ENCODE measurements around the gene MTMR4.
"Not testable (repeated sequence)": the region's sequence is repeated elsewhere in the genome, so short reads cannot be mapped to it uniquely, and the experiment has no call there.

MTMR4 gene

DNA sequence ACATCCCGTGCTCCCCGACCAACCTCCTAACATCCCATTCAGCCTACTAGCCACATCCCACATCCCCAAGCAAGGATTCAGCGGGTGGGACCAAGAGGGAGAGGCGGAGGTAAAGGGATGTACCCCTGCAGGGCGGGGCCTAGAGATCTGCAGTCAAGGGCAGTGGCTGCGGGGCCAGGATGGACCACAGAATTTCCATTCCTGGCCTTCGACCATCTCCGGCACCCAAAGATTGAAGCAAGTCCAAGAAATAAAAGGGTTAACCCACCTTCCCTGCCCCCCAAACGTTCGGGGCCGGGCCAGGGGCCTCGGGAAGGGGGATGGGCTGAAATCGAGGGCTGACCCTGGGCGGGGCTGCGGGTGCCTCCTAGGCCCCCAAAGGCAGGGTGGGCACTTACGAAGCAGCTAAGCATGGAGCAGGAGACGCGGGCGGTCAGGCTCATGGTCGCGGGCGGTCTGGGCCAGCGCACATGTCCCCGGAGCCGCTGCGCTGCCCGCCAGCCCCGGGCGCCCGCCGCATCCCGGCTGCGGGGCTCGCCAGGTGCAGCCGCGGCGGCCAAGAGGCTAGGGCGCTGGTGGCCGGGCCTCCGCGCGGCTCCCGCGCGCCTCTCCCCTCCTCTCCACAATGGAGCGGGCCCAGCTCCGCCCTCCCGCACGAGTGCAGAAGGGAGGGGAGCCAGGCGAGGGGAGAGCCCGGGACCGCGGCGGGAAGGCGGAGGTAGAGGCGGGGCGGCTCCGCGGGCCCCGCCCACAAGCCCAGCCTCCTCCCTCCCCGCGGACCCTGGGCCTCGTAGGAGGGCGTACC lies at the start of gene MTMR4:
Gene MTMR4 (minus strand): TSS at position 674 of the 805 bp plus-strand sequence. CDS start 231 bp downstream, at position 443.
- DNase-seq, result peak; percentile 79

DNA sequence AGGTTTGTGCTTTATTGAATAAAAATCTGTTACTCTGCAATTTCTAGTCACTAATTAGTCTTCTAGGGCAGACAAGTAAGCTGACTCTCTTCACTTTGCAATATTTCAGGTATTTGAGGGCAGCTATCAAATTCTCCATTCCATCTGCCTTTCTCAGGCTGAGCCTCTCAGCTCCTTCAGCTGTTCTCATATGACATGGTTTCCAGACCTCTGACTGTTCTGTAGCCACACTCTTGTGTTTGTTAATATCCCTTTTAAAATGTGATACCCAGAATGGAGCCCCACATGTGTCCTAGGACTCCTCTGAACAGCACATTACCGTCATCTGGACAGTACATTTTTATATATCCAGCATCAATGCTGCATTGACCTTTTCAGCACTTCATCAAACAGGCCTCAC lies 46.1 kb upstream of the MTMR4 start:
- DNase-seq, result no peak

DNA sequence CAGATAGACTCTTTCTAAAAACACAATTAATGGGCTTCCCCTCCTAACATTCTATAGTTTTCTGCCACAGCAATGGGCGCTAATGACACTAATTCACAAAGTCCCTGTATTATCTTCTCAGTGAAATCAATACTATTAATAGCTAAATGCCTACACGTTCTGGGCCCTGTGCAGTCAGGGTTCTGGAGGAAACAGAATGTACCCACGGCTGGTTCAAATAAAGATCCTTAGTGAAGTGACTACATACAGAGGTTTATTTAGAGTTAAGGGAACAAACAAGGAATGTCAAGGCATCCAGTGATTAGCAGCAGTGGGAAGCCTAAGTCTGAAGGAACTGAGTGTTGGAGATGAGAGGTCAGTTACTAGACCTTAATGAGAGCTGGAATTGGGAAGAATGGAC lies 43.5 kb upstream of the MTMR4 start:
- no peak for DNase-seq

DNA sequence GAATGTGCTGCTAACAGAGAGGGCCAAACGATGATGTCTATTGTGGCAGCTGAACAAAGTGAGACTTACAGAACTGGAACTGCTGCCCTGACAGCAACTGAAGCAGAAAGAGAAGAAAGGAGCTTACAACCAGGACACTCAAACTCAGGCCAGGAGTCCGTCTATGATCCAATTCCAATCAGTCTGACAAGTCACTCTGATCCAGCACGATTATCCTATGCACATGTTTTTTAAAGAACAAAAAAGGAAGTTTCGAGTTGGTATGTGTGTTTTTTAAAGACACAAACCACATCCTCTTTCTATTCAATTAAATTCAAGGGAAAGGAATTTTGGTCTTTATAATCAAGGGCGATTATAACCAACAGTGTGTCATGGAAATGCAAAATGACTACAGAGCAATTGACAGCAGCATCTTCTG lies 42.4 kb upstream of the MTMR4 start:
- no peak for DNase-seq

DNA sequence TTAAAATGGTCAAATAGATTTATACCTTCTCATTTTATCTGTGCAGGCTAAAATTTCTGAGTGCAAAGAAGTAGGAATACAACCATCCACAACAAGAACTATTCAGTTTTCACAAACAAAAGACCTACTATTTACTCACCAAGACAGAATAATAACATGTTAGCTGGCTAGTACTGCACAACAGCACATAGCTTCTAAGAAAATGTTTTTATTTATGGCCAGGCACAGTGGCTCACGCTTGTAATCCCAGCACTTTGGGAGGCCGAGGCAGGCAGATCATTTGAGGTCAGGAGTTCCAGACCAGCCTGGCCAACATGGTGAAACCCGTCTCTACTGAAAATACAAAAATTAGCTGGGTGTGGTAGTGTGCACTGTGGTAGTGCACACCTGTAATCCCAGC lies 40.7 kb upstream of the MTMR4 start:
- DNase-seq, result not testable (repeated sequence)

DNA sequence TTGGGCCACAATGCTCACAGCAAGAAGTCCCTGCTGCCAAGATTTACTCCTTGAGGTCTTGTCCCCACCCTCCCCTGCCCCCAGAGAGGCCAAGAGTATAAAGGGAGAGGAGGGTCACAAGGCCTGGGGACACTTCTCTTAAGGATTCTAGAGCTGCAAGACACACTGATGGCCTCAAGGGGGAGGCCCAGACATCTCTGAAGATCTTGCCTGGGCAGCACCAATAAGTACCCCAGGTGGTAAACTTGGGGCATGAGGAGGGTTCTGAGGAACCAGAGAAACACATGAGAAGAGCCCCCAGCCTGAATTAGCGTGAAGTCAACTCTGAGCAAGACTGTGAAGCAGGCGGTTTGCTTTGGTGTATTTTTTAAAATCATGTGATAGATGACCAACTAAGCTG lies 26.8 kb upstream of the MTMR4 start:
- DNase-seq, result no peak

DNA sequence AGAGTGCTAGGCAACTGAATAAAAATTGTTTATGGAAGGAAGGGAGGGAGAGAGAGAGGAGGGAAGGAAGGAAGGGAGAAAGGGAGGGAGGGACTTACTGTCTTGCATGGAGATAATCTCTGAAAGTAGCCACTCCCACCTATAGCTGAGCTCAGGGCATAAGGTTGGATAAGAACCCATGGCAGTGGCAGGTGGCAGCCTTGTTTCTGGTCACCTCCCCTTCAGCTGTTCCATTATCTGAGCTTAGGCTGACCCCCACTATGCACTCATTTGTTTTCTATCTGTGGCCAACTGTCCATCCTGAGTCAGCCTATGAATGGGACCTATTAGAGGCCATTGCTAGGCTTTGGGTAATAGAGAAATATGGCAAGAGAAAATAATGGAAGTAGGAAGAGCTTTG lies 25.3 kb upstream of the MTMR4 start:
- no peak for DNase-seq

DNA sequence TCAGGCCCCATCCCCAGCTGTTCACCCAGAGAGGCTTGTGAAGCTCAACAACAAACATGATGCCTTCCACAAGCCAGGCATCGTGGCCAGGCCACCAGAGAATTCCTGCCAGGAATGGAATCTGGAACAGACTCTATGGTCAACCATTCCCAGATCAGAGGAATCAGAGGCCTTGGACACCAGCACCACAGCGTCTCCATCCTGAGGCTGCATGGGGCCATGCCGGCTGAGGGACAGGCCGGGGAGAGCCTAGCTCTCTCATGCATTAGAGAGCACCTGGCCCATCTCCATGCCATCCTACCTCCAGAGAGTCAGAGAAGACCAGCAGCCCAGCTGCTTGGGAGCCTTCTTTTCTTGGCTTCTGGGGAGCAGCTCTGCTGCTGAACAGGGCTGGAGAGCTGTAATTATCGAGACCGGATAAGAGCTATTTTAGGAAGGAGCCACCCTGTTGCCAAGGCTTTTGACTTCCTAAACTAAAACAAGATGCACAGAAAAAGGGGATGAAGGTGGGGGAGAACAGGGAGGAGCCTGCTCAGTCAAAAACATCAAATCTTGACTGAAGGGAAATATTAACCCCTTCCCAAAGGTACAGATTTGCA lies 24.5 kb upstream of the MTMR4 start:
- DNase-seq, result no peak

DNA sequence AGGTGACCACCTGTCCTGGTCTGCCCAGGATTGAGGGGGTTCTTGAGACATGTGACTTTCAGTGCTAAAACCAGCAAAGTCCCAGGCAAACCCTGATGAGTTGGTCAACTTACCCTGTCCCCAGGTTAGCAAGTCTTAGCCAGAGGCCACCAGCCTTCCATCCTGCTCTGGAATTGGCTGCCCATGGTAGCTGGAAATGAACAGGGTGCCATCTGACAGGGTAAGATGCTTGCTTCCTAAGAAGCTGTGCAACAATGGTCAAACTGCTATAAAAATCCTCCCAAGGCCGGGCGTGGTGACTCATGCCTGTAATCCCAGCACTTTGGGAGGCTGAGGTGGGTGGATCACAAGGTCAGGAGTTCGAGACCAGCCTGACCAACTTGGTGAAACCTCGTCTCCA lies 22.8 kb upstream of the MTMR4 start:
- no peak for DNase-seq

DNA sequence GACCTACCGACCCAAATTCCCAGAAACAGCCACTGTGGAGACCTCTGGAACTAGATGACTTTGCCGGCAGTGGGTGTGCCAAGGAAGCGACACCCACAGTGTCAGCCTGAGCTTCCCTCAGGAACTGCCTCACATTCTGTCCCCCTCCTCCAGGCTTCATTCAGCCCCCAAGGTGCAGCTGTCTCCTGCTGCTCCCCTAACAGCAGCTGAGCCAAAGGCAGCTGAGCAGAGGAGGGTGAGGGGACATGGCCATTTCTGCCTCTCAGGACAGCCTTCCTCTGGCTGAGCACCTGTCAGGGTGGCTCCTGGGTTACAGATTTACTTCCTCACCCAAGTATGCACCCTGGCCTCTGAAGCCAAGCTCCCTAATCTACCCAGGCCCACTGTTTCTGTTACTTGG lies 22.1 kb upstream of the MTMR4 start:
- no peak for DNase-seq

DNA sequence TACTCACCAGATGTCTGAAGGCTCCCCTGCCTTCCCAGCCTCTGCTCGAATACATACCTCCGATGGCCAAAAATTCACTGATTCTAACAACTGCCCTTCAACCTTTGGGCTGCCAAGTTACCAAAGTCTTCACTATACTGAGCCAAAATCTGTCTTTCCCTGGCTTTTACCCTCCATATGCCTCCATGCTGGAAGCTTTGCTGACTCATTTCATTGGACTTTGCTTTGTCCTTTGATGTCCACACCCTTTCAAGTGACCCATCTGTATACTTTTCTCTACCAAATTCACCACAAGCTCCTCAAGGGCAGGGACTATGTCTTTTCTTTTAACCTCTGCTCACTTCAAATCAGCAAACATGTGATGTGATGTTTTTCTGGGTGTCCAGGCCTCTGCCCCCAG lies 21.0 kb upstream of the MTMR4 start:
- DNase-seq, result no peak

DNA sequence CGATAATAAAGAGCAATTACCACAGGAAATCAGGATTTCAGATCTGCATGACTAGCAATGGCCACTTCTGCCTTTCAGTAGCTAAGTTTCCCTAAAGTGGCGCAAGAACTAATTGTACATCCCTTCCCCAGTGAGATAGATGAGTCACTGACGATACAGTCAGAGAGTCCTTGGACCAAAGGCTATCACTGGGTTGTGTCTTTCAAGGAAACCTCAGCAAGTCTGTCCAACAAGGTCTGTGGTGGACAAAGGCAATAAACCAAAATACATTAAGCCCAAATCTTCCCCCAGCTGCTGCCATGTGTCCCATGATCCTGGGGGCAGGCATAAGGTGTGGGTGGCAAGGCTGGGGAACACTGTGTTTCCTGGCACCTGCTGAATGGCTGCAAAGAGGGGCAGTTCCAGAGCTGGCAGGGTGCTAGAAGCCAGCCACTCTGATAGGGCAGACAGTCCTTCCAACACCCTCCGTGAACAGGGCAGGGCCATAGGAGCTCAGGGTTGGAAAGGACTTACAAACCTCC lies 20.5 kb upstream of the MTMR4 start:
- DNase-seq, result no peak

DNA sequence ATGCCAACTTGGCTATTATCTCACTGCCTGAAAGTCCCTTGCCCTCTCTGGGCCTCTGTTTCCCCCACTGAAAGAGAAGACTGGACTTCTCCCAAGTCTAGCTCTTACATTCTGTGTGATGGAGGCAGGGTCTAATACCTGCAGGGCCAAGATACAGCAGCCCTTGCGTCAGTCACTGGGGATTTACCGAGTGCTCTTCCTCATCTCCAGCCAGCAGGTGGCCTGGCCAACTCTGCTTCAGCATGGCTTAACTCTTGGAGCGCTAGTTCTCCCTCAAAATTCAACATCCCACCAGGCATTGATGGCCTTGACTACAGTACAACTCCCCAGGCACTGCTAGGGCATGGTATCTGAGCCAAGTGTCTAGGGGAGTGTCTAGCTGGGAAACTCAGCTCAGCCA lies 19.9 kb upstream of the MTMR4 start:
- DNase-seq, result no peak

DNA sequence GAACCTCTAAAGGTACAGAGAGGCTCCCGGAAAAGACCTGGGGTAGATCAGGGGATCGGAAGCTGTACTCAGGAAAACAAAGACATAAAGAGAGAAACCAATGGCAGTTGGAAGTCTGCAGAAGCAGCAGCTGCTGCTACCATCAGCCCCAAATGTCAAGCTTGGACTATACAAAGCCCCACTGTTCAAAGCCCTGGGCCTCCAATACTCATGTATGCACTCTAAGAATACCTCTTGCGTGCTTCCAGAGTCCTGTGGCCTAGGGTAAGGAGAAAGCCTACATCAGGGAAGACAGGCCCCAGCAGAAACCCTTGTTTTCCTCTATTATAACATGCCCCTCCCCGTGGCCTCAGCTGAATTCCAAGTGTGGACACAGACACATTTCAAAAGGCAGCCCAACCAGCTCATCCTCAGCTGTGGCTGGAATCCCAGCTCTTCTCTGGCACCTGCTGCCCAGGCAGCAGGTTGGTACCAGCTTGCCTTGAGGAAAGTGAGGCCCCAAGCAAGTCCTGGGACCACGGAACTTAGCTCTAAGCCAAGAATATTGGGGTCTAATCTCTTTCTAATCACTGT lies 19.3 kb upstream of the MTMR4 start:
- no peak for DNase-seq

DNA sequence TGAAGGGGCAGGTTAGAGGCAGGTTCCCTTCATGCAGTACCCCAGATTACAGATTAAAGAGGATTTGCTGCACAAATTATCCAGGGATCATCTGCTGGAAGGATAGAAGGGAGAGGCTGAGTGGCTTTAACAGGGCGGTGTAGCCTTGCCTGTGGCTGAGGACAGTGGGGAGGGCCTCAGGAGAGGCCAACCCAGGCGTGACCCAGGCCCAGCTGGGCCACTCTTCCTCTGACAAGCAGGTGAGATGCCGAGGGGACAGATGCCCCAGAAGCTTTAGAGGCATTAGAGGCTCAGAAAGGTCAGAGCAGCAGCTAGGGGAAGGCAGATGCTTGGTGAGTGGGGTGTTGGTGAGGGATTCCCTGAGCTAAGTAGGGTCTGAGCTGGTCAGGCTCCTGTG lies 18.1 kb upstream of the MTMR4 start:
- no peak for DNase-seq

DNA sequence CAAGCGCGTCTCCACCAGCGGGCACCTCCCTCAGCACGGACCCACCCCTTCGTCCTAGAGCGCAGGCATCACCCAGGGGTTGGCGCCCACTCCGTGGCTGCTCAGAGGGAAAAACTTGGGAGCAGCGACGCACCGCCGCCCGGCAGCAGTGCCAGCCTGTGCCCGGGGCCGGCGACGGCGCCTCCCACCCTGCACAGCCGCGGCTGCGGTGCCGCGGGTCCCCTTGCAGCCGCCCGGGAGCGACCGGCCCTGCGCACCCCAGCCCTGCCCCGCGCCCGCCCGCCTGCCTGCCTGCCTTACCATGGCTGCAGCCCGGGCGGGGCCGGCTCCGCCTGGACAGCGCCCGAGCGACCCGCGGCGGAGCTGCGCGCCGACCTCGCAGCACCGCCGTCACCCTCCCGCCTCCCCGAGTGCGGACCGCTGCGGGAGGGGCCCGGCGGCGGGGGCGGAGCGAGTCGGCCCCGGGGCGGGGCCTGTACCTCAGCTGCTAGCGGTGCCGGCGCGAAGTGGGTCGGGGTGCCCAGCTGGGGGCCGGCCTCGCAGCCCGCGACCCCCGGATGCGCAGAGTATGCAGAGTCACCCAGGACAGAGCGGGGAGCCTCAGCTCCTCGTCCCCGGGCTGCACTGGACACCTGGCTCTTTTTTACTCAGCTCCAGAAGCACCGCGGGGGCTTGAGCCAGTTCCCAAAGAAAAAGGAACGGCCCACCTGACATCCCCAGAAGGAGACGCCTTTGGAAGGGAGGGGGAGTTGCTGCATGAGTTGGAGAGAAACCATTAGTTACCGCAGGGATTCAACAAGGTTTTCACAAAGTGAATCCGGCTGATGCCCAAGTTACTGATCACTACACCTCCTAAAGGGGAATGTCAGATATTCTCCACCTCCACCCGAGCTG lies 17.5 kb upstream of the MTMR4 start:
- peak; percentile 73 for DNase-seq

DNA sequence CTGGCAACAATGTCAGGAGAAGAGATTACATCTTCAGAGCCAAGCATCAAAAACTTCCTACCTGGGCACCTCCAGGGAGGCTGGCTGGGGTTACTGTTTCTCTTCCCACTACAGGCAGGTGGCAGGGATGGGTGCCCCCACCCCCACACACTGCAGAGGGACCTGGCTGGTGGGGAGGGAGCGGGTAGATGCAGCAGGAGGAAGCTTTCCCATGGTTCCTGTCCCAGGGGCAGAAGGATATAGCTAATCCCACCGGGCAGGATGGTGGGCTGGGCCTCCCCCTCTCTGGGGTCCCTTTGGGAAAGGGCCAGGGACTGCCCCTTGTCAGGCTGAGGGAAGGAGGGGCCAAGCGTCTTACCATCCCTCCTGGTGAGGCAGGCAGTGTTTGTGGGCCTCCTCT lies 16.7 kb upstream of the MTMR4 start:
- DNase-seq, result no peak

DNA sequence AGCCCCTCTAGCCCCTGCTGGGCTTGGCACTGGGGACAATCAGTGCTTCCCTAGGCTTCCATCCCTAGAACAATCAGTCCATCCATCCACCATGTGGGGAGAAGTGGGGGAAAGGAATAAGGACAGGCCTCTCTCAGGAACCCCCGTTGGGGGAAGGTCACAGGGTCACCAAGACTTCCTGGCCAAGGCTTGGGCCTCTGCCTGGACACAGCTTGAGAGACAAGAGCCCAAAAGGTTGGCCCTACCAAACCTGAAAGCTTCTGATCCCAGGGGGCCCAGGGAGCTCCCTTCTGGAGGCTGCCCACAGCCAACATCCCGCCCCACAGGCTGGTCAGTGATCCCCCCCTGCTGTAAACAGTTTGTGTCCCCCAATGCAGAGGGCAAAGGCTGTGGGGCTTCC lies 16.2 kb upstream of the MTMR4 start:
- DNase-seq, result no peak

DNA sequence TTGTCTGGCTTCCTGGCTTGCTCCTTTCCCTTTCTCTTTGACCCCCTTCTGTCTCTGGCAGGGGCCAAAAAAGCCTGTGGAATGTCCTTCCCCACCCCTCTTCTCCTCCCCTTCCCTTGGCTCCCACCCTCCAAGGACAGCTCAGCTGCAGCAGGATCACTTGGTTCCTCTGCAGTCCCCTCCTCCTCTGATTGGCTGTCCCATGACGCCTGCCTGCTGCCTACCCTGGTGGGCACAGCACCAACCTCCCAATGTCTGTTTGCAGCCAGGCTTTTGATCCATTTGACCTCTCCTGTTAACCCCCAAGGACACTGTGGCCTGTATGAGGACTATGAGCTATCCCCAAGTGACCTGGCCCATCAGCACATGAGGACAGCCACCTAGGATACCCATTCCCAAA lies 14.8 kb upstream of the MTMR4 start:
- no peak for DNase-seq

DNA sequence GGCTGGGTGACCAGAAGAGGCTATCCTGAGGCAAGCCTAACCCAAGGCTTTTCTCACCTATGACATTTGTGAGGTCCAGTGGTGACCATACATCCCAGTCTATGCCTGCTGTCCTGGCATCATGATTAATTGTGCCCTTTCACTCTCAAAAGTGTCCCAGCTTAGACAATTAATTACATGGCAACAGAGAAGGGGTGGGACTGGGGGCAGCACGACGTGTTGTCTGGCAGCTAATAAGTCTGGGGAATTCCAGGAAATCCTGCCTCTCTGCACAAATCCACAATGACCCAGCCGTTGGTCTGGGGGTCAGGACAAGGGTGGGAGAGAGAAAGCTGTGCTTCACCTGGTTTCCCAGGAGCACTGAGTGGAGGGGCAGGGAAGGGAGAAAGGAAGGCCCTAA lies 14.0 kb upstream of the MTMR4 start:
- no peak for DNase-seq

DNA sequence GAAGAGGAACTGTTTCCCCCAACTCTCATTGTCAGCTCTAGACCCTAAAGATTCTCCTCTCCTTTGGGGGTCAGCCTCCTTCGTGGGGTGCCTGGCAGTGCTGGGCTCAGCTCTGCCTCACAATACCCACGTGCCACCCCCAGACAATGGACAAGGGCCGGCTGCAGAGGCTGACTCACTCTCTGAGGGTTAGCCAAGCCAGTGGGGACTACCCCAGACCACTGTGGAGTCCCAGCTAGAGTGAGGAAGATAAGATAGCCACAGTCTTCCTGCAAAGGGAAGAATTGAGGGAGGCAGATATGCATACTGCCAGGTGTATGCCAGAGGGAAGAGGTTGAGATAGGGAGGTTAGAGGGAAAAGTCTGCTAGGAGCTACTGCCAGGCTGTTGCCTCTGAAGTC lies 13.5 kb upstream of the MTMR4 start:
- no peak for DNase-seq

DNA sequence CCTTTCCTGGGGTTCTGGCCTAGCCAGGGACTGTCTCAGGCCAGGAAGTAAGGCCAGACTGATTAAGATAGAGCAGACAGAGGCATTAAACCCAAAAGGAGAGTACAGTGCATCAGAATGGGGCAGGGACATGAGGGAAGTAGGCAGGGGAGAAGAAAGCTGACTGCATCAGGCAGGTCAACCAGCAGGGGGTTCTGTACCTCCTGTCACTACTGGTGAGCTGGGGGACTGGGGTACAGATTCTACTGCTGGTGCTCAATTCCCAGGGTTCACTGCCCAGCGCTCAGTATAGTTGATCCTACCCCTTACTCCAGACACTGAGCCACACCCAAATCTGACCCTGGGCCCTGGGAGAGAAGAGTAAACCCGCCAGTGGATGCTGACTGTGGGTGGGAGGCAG lies 12.9 kb upstream of the MTMR4 start:
- no peak for DNase-seq

DNA sequence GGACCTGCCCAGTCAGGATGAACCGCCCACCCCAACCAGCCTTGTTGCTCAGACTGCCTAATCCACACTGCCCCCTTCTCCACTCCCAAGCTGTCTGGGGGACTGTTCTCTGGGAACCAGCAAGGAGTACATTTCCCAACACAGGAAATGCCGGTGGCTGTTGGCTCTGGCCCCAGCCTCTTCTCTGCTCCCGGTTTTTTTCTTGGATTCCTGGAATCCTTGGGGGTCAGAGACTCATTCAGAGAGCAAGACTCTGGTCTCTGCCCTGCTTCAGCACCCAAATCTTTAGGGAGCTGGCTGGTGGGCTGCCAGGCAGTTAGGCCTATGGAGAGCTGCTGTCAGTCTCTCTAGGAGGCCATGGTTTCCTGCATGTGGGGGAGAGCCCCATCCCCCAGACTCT lies 10.8 kb upstream of the MTMR4 start:
- no peak for DNase-seq
